ENCODE measurements around the gene ZBTB18. TPM values are rescaled to one million over a fixed set of nuclear protein-coding genes. Genes with fewer than 3 reads are reported as not detected.

The ZBTB18 gene
- total RNA-seq, 1 donor from 2014 or later: 16.7 TPM

DNA sequence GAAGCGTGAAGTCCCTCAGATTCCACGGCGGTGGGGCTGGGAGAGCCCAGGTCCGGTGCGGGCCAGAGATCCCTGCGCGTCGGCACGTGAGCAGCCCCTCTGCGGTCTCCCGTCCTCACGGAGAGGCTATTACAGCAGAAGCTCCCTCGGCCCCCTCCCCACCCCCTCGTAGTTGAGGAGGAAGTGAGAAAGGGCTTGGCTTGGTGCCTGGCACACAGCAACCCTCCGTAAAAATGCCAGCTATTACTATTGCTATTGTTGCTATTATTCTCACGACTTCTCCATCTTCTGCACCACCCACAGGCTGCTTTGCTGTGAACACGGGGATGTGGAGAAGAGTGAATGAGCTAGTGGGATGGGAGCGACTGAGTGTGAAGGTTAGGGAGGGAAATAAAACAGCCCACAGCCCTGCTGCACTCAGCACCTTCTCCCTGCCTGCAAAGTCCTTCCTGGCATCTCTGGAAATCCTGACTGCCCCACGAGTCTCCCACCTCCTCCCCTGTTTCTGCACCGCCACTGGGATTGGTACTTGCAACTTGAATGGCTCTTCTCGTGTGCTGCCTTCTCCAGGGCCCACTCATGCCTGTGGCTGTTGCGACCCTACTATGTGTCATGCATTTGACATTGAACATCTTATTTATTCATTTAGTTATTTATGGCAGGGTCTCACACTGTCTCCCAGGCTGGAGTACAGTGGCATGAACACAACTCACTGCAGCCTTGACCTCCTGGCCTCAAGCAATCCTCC lies 26.6 kb downstream of the ZBTB18 start:
- peaks cover 5% of the 10 kb centered on the region for H3K9me3 Mint-ChIP-seq

DNA sequence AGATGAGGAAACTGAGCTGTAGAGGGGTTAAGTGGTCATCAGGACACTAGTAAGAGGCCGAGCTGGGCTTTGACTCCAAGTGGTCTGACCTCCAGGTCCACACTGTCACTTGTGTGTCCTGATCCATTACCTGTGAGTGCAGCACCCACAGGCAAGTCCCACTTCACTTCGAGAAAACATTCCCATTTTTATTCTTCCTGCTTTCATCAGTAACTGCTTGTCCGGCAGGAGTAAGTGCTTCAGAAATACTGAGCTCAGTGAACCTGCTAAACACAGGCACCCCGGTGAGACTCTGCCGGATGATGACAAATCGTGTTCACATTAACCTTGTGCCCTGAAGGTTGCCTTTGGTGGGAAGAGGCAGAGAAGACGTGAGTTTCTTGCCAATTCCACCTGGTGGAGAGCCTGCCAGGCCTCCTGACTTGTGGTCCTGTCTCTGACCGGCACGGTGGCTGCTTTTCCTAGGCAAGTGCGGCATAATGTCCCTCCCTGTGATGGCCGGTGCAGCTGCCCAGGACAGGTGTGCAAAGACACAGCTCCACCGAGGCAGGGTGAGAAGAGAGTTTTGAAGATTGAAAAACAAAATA lies 29.4 kb downstream of the ZBTB18 start:
- Mint-ChIP-seq H3K36me3 (no peaks in the 10 kb centered on the region), H3K27ac (no peak overlapping the region), H3K4me1 (ENCODE audit: unreplicated experiment) (no peaks in the 10 kb centered on the region), H3K4me3 (no peak overlapping the region), H3K27me3 (peaks cover 32% of the 10 kb centered on the region), H3K9me3 (peaks cover 16% of the 10 kb centered on the region)
- DNase-seq (ENCODE audit: extremely low spot score, unreplicated experiment): no peak
- TF ChIP-seq, protein P1, sequence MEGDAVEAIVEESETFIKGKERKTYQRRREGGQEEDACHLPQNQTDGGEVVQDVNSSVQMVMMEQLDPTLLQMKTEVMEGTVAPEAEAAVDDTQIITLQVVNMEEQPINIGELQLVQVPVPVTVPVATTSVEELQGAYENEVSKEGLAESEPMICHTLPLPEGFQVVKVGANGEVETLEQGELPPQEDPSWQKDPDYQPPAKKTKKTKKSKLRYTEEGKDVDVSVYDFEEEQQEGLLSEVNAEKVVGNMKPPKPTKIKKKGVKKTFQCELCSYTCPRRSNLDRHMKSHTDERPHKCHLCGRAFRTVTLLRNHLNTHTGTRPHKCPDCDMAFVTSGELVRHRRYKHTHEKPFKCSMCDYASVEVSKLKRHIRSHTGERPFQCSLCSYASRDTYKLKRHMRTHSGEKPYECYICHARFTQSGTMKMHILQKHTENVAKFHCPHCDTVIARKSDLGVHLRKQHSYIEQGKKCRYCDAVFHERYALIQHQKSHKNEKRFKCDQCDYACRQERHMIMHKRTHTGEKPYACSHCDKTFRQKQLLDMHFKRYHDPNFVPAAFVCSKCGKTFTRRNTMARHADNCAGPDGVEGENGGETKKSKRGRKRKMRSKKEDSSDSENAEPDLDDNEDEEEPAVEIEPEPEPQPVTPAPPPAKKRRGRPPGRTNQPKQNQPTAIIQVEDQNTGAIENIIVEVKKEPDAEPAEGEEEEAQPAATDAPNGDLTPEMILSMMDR (conservative IDR thresholded peaks at IDR 0.05): no peak

More for the DNA sequence above, 26.6 kb downstream of the ZBTB18 start:
- Mint-ChIP-seq H3K4me1 (ENCODE audit: unreplicated experiment) (peaks cover 3% of the 10 kb centered on the region), H3K27ac (no peak overlapping the region), H3K4me3 (no peak overlapping the region), H3K27me3 (peaks cover 30% of the 10 kb centered on the region), H3K36me3 (no peaks in the 10 kb centered on the region)
- DNase-seq (ENCODE audit: extremely low spot score, unreplicated experiment): no peak
- TF ChIP-seq, protein P1 (conservative IDR thresholded peaks at IDR 0.05): no peak

DNA sequence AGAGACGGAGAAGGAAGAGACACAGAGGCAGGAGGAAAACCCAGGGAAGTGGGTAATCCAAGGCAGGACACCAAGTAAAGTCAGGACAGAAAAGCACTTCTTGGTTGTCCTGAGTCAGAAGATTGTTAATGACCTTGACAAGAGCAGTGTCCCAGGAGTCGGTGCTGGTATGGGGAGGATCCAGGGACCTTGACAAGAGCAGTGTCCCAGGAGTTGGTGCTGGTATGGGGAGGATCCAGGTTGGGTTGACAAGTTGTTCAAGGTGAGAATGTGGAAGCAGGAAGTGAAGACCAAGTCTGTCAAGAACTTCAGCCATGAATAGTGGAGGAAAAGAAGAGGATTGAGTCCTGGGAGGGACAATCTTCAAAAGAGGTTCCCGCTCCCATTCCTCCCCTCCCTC lies 31.9 kb downstream of the ZBTB18 start:
- Mint-ChIP-seq H3K27me3 (peaks cover 37% of the 10 kb centered on the region), H3K27ac (no peak overlapping the region), H3K4me3 (no peak overlapping the region), H3K36me3 (no peaks in the 10 kb centered on the region), H3K9me3 (peaks cover 25% of the 10 kb centered on the region), H3K4me1 (ENCODE audit: unreplicated experiment) (no peaks in the 10 kb centered on the region)
- DNase-seq (ENCODE audit: extremely low spot score, unreplicated experiment): no peak
- TF ChIP-seq, protein P1 (conservative IDR thresholded peaks at IDR 0.05): no peak

DNA sequence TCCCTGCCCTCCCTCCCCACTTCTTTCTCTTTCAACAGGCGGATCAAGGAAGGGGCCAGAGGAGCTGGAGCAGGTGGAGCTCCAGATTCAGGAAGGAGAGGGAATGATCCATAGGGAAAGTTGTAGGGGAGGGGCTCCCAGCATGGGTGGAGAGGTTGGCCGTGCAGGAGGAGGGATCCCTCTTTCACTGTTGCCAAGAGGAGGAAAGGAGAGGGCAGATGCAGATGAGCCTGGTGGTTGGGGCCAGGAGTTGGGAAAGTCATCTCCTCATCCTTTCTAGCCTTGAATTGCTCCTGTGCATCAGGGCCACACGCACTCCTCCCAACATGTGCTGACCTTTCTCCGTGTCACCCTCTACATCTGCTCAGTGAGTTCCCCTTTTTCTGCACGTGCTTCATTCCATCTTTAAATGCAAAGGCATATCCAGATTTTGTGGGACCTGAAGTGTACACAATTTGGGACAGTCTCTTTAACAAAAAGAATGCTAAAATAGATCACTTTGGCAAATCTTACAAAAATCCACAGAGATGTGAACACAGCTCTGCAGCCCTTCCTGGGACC lies 32.4 kb downstream of the ZBTB18 start:
- Mint-ChIP-seq H3K27me3 (peaks cover 39% of the 10 kb centered on the region), H3K4me1 (ENCODE audit: unreplicated experiment) (no peaks in the 10 kb centered on the region), H3K4me3 (no peak overlapping the region), H3K9me3 (peaks cover 25% of the 10 kb centered on the region), H3K27ac (no peak overlapping the region), H3K36me3 (no peaks in the 10 kb centered on the region)
- TF ChIP-seq, protein P1 (conservative IDR thresholded peaks at IDR 0.05): no peak
- no peak for DNase-seq (ENCODE audit: extremely low spot score, unreplicated experiment)

DNA sequence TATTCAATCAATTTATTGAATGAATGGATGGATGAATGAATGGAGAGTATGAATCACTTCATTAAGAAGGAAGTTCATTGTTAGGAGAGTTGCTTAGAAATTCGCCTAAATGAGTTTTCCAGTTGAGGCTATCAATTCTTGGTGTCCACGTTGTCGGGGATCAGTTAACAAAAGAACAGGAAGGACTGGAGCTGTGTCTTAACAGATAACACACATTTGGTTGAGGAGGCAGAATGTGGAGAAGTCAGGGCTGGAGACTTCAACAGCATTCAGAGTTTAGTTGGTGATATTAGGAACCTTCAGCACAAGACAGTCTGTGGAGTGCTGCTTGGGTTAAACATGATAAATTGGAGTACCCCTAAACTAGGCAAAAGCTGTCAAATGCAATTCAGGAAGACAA lies 33.7 kb downstream of the ZBTB18 start:
- TF ChIP-seq, protein P1 (conservative IDR thresholded peaks at IDR 0.05): no peak
- no peak overlapping the region for H3K27ac Mint-ChIP-seq
- peaks cover 4% of the 10 kb centered on the region for H3K4me1 Mint-ChIP-seq (ENCODE audit: unreplicated experiment)
- H3K4me3 Mint-ChIP-seq: no peak overlapping the region
- no peaks in the 10 kb centered on the region for H3K36me3 Mint-ChIP-seq
- H3K27me3 Mint-ChIP-seq: peaks cover 41% of the 10 kb centered on the region
- no peak for DNase-seq (ENCODE audit: extremely low spot score, unreplicated experiment)
- H3K9me3 Mint-ChIP-seq: peaks cover 25% of the 10 kb centered on the region

Data from type B pancreatic cell (in vitro differentiated cells).